Neural cell (in vitro differentiated cells): ENCODE data around the gene KLHDC9.

Experiments
- CTCF ChIP-seq: fragments of 450-650 bp; IDR thresholded peaks from 2 replicates; pipeline ENCODE4 v1.5.1; 2014; ENCODE audit warnings: antibody characterized with exemption, mild to moderate bottlenecking, moderate library complexity; ENCODE audit not compliant: poor library complexity, severe bottlenecking
- EZH2 ChIP-seq: fragments of 200-600, 300-800 bp; shearing (Covaris generic), sonication (generic); IDR thresholded peaks from 2 replicates; pipeline ENCODE4 v1.6.1; 2014; ENCODE audit warnings: antibody characterized with exemption, low read length, borderline replicate concordance, mild to moderate bottlenecking; ENCODE audit not compliant: insufficient read depth, poor library complexity, severe bottlenecking
- REST ChIP-seq: IDR thresholded peaks from 2 replicates; pipeline ENCODE4 v1.6.1; 2012; ENCODE audit warnings: borderline replicate concordance

GRCh38 chr1:161145832-161146231 is 47.7 kb downstream of the KLHDC9 start:
- TF ChIP-seq CTCF: no peak
- TF ChIP-seq EZH2: no peak
- TF ChIP-seq REST: no peak
